Esophagus squamous epithelium (tissue), 4 donors: ENCODE results near the gene CD8A.

ENCODE experiments used
- POLR2A ChIP-seq, 4 donors: fragments of 450-650 bp; IDR thresholded peaks; one replicate each; pipeline ENCODE4 v1.6.1; 2017; ENCODE audit warnings: antibody characterized with exemption in 4 of 4, mild to moderate bottlenecking in 4 of 4, moderate library complexity in 3 of 4
- TF ChIP-seq, protein P1 (sequence below), 6 experiments: fragments of 450-650 bp in 4 of 6; fragments of 200-600 bp in 2 of 6; sonication (generic) in 2 of 6; IDR thresholded peaks; one replicate each; pipeline ENCODE4 v1.5.1; 2016 to 2019; ENCODE audit warnings: antibody characterized with exemption in 6 of 6, mild to moderate bottlenecking in 4 of 6, moderate library complexity in 4 of 6

GRCh38 chr2:86826951-86827350, 36.2 kb upstream of the CD8A start:
- TF ChIP-seq, protein P1, sequence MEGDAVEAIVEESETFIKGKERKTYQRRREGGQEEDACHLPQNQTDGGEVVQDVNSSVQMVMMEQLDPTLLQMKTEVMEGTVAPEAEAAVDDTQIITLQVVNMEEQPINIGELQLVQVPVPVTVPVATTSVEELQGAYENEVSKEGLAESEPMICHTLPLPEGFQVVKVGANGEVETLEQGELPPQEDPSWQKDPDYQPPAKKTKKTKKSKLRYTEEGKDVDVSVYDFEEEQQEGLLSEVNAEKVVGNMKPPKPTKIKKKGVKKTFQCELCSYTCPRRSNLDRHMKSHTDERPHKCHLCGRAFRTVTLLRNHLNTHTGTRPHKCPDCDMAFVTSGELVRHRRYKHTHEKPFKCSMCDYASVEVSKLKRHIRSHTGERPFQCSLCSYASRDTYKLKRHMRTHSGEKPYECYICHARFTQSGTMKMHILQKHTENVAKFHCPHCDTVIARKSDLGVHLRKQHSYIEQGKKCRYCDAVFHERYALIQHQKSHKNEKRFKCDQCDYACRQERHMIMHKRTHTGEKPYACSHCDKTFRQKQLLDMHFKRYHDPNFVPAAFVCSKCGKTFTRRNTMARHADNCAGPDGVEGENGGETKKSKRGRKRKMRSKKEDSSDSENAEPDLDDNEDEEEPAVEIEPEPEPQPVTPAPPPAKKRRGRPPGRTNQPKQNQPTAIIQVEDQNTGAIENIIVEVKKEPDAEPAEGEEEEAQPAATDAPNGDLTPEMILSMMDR (IDR thresholded peaks at IDR 0.05), result no peak
- TF ChIP-seq POLR2A (IDR thresholded peaks at IDR 0.05), result no peak
